ENCODE results near the gene SLC17A7. TPM values are rescaled to one million over a fixed set of nuclear protein-coding genes. Genes with fewer than 3 reads are reported as not detected.

SLC17A7 gene
- total and polyA plus RNA-seq, 2 donors (not counting 1 experiment from before 2014, with no cell fraction given) = 0.60 to 0.89 TPM

DNA sequence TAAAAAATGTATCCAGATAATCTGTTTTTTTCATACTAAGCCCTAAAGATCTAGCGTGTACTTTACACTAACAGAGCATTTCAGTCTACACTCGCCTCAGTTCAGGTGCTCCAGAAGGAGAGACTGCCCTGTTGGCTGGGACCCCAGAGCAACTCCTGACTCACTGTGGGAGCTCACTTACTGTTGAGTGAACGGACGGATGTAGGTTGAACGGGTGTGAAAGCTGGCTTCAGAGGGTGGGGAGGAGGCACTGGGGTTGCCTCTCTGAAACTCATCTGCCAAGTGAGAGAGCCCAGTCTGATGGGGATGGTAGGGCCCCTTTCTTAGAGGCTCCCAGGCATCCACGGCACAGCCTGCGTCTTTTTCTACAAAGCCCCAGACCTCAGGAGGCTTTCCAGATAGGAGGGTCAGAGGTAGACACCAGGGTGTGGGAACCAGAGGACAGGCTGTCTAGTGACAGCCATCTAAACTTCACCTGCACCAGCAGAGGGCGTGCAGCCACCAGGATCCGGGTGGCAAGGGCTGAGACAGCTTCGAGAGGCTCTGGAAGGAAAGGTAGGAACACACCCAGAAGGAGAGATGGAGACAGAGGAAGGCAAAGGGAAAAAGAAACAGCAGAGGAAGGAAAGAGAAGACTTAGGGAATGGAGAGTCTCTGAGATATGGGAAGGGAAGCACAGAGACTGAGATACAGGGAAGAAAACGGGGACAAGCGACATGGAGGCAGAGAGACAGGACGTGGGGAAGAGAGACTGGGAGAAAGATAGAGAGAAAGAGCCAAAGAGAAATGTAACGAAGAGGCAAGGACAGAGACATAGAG, 49.5 kb downstream of the SLC17A7 start:
- H3K27ac Mint-ChIP-seq = peak overlapping the region; percentile 79
- H3K4me3 Mint-ChIP-seq = peak overlapping the region; percentile 44

More for the DNA sequence above, 49.5 kb downstream of the SLC17A7 start:
- H3K36me3 ChIP-seq (replicated peaks in 1 of 2; ENCODE audit: control extremely low read depth in 1 of 2, control insufficient read depth in 1 of 2, extremely low read depth in 1 of 2, insufficient read depth in 2 of 2, low read length in 1 of 2) = no peaks in the 10 kb centered on the region
- no peaks in the 10 kb centered on the region for H4K20me1 ChIP-seq (ENCODE audit: control insufficient read depth, insufficient read depth, low read length, poor library complexity, severe bottlenecking)
- H3K79me2 ChIP-seq (ENCODE audit: control insufficient read depth, insufficient read depth, low read length) = no peaks in the 10 kb centered on the region
- H3K9me3 ChIP-seq (ENCODE audit: control extremely low read depth in 1 of 3, control insufficient read depth in 2 of 3, insufficient read depth in 1 of 3, low read length in 2 of 3) = peaks cover 0 to 6% (median 0%) of the 10 kb centered on the region in 3 donors
- intact Hi-C loops (cut with micrococcal nuclease) = loop anchor here (1.0 to 5.0 kb wide), 8 partner anchors 28 to 164 kb away; partner anchors contain the start of genes CD37, DKKL1 and GFY
- H3K4me3 ChIP-seq (ENCODE audit: control extremely low read depth in 1 of 5, extremely low read depth in 1 of 5, insufficient read depth in 1 of 5, low read depth in 2 of 5, low read length in 4 of 5) = no peak overlapping the region
- ATAC-seq (ENCODE audit: low read depth) (peak; percentile 59), DNase-seq (peak; percentile 86)
- H3K4me1 ChIP-seq (ENCODE audit: control insufficient read depth in 2 of 2, insufficient read depth in 2 of 2, low read length in 2 of 2) = peaks cover 21 to 46% of the 10 kb centered on the region in 2 donors
- CTCF ChIA-PET = interaction anchor here (0.6 to 5.9 kb wide), 56 partner anchors 9 to 288 kb away, joined by 3 to 54 read pairs (median 6); partner anchors contain the start of genes ALDH16A1, CD37, FLT3LG and GFY
- TF ChIP-seq EZH2 (IDR thresholded peaks at IDR 0.05; ENCODE audit: borderline replicate concordance, insufficient read depth, low read depth, low read length, poor library complexity, severe bottlenecking) (no peak), CTCF (IDR thresholded peaks at IDR 0.05) (peak; percentile 87)
- H3K27ac ChIP-seq (ENCODE audit: low read length in 2 of 2) = peak overlapping the region; percentile 61 to 65
- Mint-ChIP-seq H3K9me3 (ENCODE audit: insufficient read depth) (no peaks in the 10 kb centered on the region), H3K4me1 (peaks cover 41% of the 10 kb centered on the region), H3K27me3 (no peaks in the 10 kb centered on the region)
- H3K4me2 ChIP-seq (replicated peaks; ENCODE audit: low read depth, low read length, poor library complexity, severe bottlenecking) = peak overlapping the region; percentile 62
- 31% methylated on average over 10 of the region's 14 CpGs for WGBS (ENCODE audit: insufficient coverage)
- peak overlapping the region; percentile 67 for H2AFZ ChIP-seq (ENCODE audit: insufficient read depth, low read depth, low read length, poor library complexity, severe bottlenecking)
- peak overlapping the region; percentile 30 for H3K9ac ChIP-seq (ENCODE audit: low read length)
- POLR2A ChIA-PET = interaction anchor here (0.6 to 2.9 kb wide), 14 partner anchors 11 to 308 kb away, joined by 3 to 18 read pairs (median 4); partner anchors contain the start of genes CD37, FLT3LG and TEAD2
- H3K27me3 ChIP-seq (replicated peaks in 1 of 4; ENCODE audit: control extremely low read depth in 1 of 4, control insufficient read depth in 3 of 4, insufficient read depth in 4 of 4, low read length in 3 of 4) = no peaks in the 10 kb centered on the region
